ENCODE measurements around the gene MTHFSD. TPM values are rescaled to one million over a fixed set of nuclear protein-coding genes. Genes with fewer than 3 reads are reported as not detected.

Gene MTHFSD
- total RNA-seq: 7.8 and 16.9 TPM in 2 replicates

GRCh38 chr16:86554917-86555703, at the start of gene MTHFSD:
MTHFSD (minus strand) TSS chr16:86555235; CDS start chr16:86555184, 51 bp downstream.

GRCh38 chr16:86578061-86578599, 23.1 kb upstream of the MTHFSD start, which contains the start of gene FOXL1:
FOXL1 (plus strand) TSS chr16:86578549; CDS start chr16:86578724, 175 bp downstream.

GRCh38 chr16:86566601-86566965, 11.5 kb upstream of the MTHFSD start, which contains the start of gene FOXC2:
FOXC2 (plus strand) TSS chr16:86566829; CDS start chr16:86567336, 507 bp downstream.

GRCh38 chr16:86510465-86511261, 44.4 kb downstream of the MTHFSD start, which contains the start of gene FOXF1:
FOXF1 (plus strand) TSS chr16:86510527; CDS start chr16:86510570, 43 bp downstream.

Other genes with a start within 250 kb of the MTHFSD start
- 0.65 and 1.2 TPM in 2 replicates for gene FOXF1, start 44.7 kb downstream of the MTHFSD start, total RNA-seq
- 2.4 and 2.6 TPM in 2 replicates for gene FOXC2, start 11.6 kb upstream of the MTHFSD start, total RNA-seq
- gene FOXL1, start 23.3 kb upstream of the MTHFSD start, total RNA-seq: 4.5 and 4.9 TPM in 2 replicates